ENCODE results near the gene H2BW2.
"Not testable (repeated sequence)": the region's sequence is repeated elsewhere in the genome, so short reads cannot be mapped to it uniquely, and the experiment has no call there.

Gene H2BW2

GRCh38 chrX:104039689-104040505 is at the start of gene H2BW2:
H2BW2 (plus strand) TSS chrX:104039956; CDS start chrX:104039995, 39 bp downstream.
- no peak for DNase-seq (ENCODE audit: low read depth in 3 of 3)

GRCh38 chrX:103999234-103999633 is 40.5 kb upstream of the H2BW2 start:
- DNase-seq (ENCODE audit: low read depth in 3 of 3) = no peak

GRCh38 chrX:104008831-104009230 is 30.9 kb upstream of the H2BW2 start:
- no peak for DNase-seq (ENCODE audit: low read depth in 3 of 3)

GRCh38 chrX:104013158-104013557 is 26.6 kb upstream of the H2BW2 start:
- DNase-seq (ENCODE audit: low read depth in 3 of 3) = no peak

- no peak for DNase-seq (ENCODE audit: low read depth in 3 of 3)
These were observed 26.1 kb upstream of the H2BW2 start, which contains the start of gene H2BW1 for GRCh38 chrX:104013606-104014005. H2BW1 (minus strand) TSS chrX:104013708; CDS start chrX:104013576, 132 bp downstream.

GRCh38 chrX:104015576-104015975 is 24.2 kb upstream of the H2BW2 start:
- DNase-seq (ENCODE audit: low read depth in 3 of 3) = not testable (repeated sequence)

GRCh38 chrX:104018126-104018525 is 21.6 kb upstream of the H2BW2 start:
- DNase-seq (ENCODE audit: low read depth in 3 of 3) = no peak

GRCh38 chrX:104041003-104041402 is 1.2 kb downstream of the H2BW2 start:
- no peak for DNase-seq (ENCODE audit: low read depth in 3 of 3)

GRCh38 chrX:104045642-104046041 is 5.9 kb downstream of the H2BW2 start:
- no peak for DNase-seq (ENCODE audit: low read depth in 3 of 3)

GRCh38 chrX:104047171-104047570 is 7.4 kb downstream of the H2BW2 start:
- no peak for DNase-seq (ENCODE audit: low read depth in 3 of 3)

- not testable (repeated sequence) for DNase-seq (ENCODE audit: low read depth in 3 of 3)
These were observed 15.2 kb downstream of the H2BW2 start for GRCh38 chrX:104054956-104055355.

GRCh38 chrX:104062636-104063035 is 22.9 kb downstream of the H2BW2 start:
- not testable (repeated sequence) for DNase-seq (ENCODE audit: low read depth in 3 of 3)

- not testable (repeated sequence) for DNase-seq (ENCODE audit: low read depth in 3 of 3)
These were observed 36.2 kb downstream of the H2BW2 start, which contains the start of gene TMSB15C for GRCh38 chrX:104075778-104076445. TMSB15C (minus strand) TSS chrX:104076236.

GRCh38 chrX:104077854-104078253 is 38.1 kb downstream of the H2BW2 start:
- not testable (repeated sequence) for DNase-seq (ENCODE audit: low read depth in 3 of 3)

- DNase-seq (ENCODE audit: low read depth in 3 of 3) = no peak
These were observed 44.3 kb downstream of the H2BW2 start for GRCh38 chrX:104084063-104084462.

GRCh38 chrX:104084534-104085277 is 45.0 kb downstream of the H2BW2 start:
- no peak for DNase-seq (ENCODE audit: low read depth in 3 of 3)

GRCh38 chrX:104085477-104085876 is 45.7 kb downstream of the H2BW2 start:
- no peak for DNase-seq (ENCODE audit: low read depth in 3 of 3)

- DNase-seq (ENCODE audit: low read depth in 3 of 3) = no peak
These were observed 46.2 kb downstream of the H2BW2 start for GRCh38 chrX:104085919-104086318.
